GM10248 (cell line): Measurements from ENCODE around the gene ATP10A.

Experiments used
- CTCF ChIA-PET: fragments of 300-600 bp; sonication (Branson Sonifier 250); formaldehyde crosslinking; extraction: SDS; loops from one replicate; lab custom pipeline; 2021; ENCODE audit warnings: antibody characterized with exemption; lab: Yijun Ruan, JAX
- POLR2A ChIA-PET: fragments of 350-650 bp; sonication (Branson Sonifier 250); formaldehyde crosslinking; extraction: SDS; loops from one replicate; lab custom pipeline; 2020; ENCODE audit warnings: antibody characterized with exemption; lab: Yijun Ruan, JAX
- DNase-seq: peaks from one replicate; pipeline ENCODE4 v3.0.0; 2012; ENCODE audit errors: extremely low spot score
- TF ChIP-seq, protein P1 (sequence below): IDR thresholded peaks from 2 replicates; pipeline ENCODE4 v1.5.1; 2012; ENCODE audit warnings: mild to moderate bottlenecking, low read depth; ENCODE audit errors: extremely low read depth, missing control alignments, control extremely low read depth

Gene ATP10A

DNA sequence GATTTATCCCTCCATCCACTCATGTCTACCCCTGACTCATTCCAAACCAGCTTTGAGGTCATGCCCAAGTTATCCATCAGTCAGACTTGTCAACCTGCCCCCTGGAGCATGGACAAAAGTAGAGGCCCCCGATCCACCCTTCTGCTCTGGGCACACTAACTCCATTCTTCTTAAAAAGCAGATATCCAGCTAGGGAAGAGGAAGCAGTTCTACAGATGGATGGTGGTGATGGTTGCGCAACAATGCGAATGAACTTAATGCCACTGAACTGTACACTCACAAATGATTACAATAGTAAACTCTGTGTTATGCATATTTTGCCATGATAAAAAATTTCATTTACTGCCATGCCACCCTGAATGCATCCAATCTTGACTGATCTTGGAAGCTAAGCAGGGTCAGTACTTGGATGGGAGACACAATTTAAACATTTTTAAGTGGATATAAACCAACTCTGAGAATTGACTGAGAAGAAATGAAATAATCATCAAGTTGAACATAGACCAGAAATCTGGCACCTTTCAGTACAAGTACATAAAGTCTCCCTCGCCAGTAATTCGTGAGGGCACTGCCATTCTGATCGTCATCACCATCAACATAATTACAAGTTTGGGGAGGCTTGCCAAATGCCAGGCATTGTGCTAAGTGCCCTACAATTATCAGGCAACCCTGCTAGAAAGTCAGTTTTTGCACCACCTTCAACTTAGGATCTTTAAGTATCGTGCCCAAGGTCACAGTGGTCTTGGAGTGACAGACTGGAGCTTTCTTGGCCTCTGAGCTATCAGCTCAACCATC, 124.8 kb downstream of the ATP10A start:
- TF ChIP-seq, protein P1, sequence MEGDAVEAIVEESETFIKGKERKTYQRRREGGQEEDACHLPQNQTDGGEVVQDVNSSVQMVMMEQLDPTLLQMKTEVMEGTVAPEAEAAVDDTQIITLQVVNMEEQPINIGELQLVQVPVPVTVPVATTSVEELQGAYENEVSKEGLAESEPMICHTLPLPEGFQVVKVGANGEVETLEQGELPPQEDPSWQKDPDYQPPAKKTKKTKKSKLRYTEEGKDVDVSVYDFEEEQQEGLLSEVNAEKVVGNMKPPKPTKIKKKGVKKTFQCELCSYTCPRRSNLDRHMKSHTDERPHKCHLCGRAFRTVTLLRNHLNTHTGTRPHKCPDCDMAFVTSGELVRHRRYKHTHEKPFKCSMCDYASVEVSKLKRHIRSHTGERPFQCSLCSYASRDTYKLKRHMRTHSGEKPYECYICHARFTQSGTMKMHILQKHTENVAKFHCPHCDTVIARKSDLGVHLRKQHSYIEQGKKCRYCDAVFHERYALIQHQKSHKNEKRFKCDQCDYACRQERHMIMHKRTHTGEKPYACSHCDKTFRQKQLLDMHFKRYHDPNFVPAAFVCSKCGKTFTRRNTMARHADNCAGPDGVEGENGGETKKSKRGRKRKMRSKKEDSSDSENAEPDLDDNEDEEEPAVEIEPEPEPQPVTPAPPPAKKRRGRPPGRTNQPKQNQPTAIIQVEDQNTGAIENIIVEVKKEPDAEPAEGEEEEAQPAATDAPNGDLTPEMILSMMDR = no peak
- DNase-seq = no peak
- POLR2A ChIA-PET = no interaction called here
- CTCF ChIA-PET = no interaction called here

DNA sequence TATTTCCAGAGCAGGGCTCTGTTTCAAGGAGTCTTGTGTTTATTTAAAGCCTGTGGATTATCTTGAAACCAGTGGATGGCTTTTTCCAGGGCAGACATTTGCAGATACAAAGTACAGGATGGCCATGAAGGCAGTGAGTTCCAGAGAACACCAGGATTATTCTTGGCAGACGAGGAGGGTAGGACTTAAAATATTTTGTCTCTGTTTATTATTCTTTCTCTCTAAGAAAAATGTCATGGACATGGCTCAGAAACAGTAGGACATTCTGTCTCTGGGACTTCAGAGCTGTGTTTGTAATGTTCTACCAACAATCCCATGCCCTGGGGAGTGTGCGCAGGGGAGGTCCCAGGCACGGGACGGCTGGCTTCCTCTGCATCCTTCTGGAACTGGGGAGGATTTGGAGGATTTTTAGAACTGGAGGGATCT, 125.9 kb downstream of the ATP10A start:
- DNase-seq = no peak
- TF ChIP-seq, protein P1 = no peak
- ChIA-PET CTCF (no interaction called here), POLR2A (no interaction called here)

DNA sequence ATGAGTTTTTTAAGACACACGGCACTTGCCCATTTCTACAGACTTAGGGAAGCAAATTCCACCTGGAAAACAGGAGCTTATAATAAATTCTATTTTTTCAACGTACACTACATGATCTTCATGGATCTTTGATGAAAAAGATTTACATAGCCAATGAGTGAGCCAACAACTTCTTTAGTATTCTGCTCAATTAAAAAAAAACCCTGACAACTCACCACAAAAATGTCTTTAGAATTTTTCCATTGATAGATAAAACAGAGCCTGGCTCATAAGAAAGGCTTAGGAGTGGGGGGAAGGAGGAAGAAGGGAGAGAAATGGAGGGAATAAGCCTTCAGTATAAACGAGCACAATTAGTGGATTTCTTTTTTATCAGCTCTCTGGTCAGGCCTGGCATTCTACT, 126.7 kb downstream of the ATP10A start:
- DNase-seq = no peak
- ChIA-PET POLR2A (no interaction called here), CTCF (no interaction called here)
- TF ChIP-seq, protein P1 = no peak

DNA sequence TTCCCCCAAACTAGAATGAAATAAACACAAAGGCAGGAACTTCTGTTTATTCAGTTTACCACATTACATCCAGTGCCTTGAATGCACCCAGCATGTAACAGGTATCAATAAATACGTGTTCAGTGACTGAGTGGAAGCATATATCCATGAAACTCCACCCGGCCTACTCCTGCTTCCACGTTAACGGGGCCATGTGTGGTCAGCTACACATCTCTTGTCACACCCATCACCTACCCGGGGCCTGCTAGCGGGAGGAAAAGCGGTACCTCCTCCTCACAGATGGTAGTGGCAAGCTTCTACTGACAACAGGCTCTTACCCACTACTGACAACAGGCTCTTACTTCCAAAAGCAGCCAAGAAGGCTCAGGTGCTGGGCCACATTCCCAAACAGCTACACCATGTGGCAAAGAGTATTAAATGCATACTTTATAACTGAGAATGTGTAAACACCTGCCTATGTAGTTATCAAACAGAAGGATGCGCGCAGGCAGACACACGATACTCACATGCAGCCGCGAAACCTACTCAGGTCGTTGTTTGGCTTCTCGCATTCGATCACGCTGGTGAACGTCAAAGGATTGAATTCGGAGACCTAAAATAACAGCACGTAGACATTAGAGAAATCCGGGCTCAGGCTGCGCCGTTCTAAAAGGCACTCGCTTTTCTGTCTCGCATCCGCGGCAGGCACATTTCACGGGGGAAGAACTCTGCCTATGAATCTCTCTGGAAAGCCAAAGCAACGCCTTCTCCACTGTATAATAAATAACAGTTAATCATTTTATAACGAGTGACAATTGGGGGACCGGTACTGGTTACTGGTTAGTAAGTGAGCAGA, 127.4 kb downstream of the ATP10A start:
- POLR2A ChIA-PET = no interaction called here
- CTCF ChIA-PET = no interaction called here
- DNase-seq = no peak
- TF ChIP-seq, protein P1 = no peak

DNA sequence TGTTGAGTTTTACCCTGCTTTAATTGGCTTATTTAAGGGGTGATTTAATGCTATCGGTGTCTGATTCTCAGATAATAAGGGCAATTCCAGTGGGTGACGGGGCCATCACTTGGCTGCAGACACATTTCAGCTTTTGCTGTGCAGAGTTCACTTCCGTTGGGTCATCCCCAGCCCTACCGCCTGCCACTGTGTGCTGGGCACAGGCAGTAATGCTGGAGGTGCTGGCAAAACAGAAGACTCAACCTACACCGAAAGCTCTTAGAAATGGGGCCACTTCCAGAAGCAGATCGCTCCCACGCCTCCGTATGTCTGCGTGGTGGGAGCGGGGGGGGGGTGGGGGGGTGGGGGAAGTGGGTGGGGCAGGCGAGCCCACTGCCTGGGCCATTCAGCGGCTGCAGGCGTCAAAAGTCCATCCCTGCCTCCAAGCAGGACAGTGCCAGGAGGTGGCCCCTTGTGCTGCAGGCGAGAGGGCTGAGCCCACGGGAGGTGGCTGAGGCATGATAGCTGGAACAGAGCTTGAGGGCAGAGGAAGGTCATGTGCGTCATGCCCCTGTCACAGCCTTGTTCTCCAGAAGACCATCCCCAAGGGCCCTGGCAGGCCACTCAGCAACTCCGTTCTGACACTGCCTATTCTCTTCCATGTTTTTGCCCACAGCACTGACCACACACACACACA, 128.3 kb downstream of the ATP10A start:
- DNase-seq = no peak
- POLR2A ChIA-PET = no interaction called here
- CTCF ChIA-PET = no interaction called here
- TF ChIP-seq, protein P1 = no peak
